Thoracic aorta (tissue), 2 donors: ENCODE data around the gene SERTAD3. TPM values are rescaled to one million over a fixed set of nuclear protein-coding genes. Genes with fewer than 3 reads are reported as not detected.

Source experiments
- ATAC-seq: fragments of 150-250 bp; one replicate; pipeline ENCODE4 v1.8.0; 2017; ENCODE audit warnings: low read depth; ENCODE audit not compliant: insufficient number of reproducible peaks, low FRiP score
- DNase-seq: peaks from one replicate; pipeline ENCODE4 v3.0.0-alpha.2; 2020; ENCODE audit warnings: low spot score
- H3K27ac ChIP-seq, 2 donors: fragments of 200-600 bp; sonication (generic); 1 replicate in 1 of 2; 2 replicates in 1 of 2; pipeline ENCODE4 v1.5.1; 2016; ENCODE audit warnings: mild to moderate bottlenecking in 2 of 2, moderate library complexity in 2 of 2
- H3K27me3 ChIP-seq: fragments of 200-600 bp; sonication (generic); replicated peaks from 2 replicates; pipeline ENCODE4 v1.6.0; 2016; ENCODE audit warnings: mild to moderate bottlenecking; ENCODE audit not compliant: insufficient read depth
- H3K36me3 ChIP-seq: fragments of 200-600 bp; sonication (generic); one replicate; pipeline ENCODE4 v1.5.1; 2016
- H3K4me1 ChIP-seq, 2 donors: fragments of 200-600 bp; sonication (generic); 1 replicate in 1 of 2; 2 replicates in 1 of 2; pipeline versions ENCODE4 v1.5.1 to v1.6.0; 2016; ENCODE audit warnings: low read depth in 2 of 2, mild to moderate bottlenecking in 1 of 2; ENCODE audit not compliant: control insufficient read depth in 1 of 2
- H3K4me3 ChIP-seq: fragments of 200-600 bp; sonication (generic); 2 replicates; pipeline ENCODE4 v1.5.1; 2016; ENCODE audit warnings: mild to moderate bottlenecking
- H3K9me3 ChIP-seq: fragments of 200-600 bp; sonication (generic); 2 replicates; pipeline ENCODE4 v1.5.1; 2016
- CTCF ChIP-seq: fragments of 200-600 bp; sonication (generic); IDR thresholded peaks from one replicate; pipeline ENCODE4 v1.5.1; 2019; ENCODE audit warnings: antibody characterized with exemption
- total RNA-seq, 2 donors: library from RNA; depleted of rRNA; stranded (reverse); fragments of >200 nt; gene quantifications; one replicate each; pipeline versions ENCODE4 v1.1.0 to v1.2.3, GENCODE V29; 2016

The SERTAD3 gene
- total RNA-seq, 2 donors from 2014 or later = 12.3 to 19.4 TPM

- H3K36me3 ChIP-seq = no peaks in the 10 kb centered on the region
- H3K27ac ChIP-seq = no peak overlapping the region
- no peaks in the 10 kb centered on the region for H3K9me3 ChIP-seq
- no peak overlapping the region for H3K4me3 ChIP-seq
- H3K27me3 ChIP-seq = no peaks in the 10 kb centered on the region
- ATAC-seq (no peak), DNase-seq (no peak)
- H3K4me1 ChIP-seq = no peaks in the 10 kb centered on the region
- no peak for TF ChIP-seq CTCF
Observed at GRCh38 chr19:40396886-40397567, 47.1 kb downstream of the SERTAD3 start.

- no peaks in the 10 kb centered on the region for H3K36me3 ChIP-seq
- H3K27me3 ChIP-seq = no peaks in the 10 kb centered on the region
- DNase-seq (no peak), ATAC-seq (no peak)
- H3K4me3 ChIP-seq = no peak overlapping the region
- no peaks in the 10 kb centered on the region for H3K9me3 ChIP-seq
- no peak overlapping the region for H3K27ac ChIP-seq
- TF ChIP-seq CTCF = no peak
- no peaks in the 10 kb centered on the region for H3K4me1 ChIP-seq
Observed at GRCh38 chr19:40395956-40396355, 48.2 kb downstream of the SERTAD3 start.

GRCh38 chr19:40394816-40395210, 49.3 kb downstream of the SERTAD3 start:
- ATAC-seq (no peak), DNase-seq (no peak)
- Histone ChIP-seq H3K9me3 (no peaks in the 10 kb centered on the region), H3K4me1 (no peaks in the 10 kb centered on the region), H3K27ac (no peak overlapping the region), H3K36me3 (no peaks in the 10 kb centered on the region), H3K4me3 (no peak overlapping the region), H3K27me3 (no peaks in the 10 kb centered on the region)
- no peak for TF ChIP-seq CTCF

GRCh38 chr19:40393894-40394815, 50.0 kb downstream of the SERTAD3 start:
- Histone ChIP-seq H3K9me3 (no peaks in the 10 kb centered on the region), H3K27ac (no peak overlapping the region), H3K27me3 (no peaks in the 10 kb centered on the region), H3K36me3 (no peaks in the 10 kb centered on the region), H3K4me1 (no peaks in the 10 kb centered on the region), H3K4me3 (no peak overlapping the region)
- TF ChIP-seq CTCF = no peak
- DNase-seq (no peak), ATAC-seq (no peak)

GRCh38 chr19:40392894-40393517, 51.1 kb downstream of the SERTAD3 start:
- TF ChIP-seq CTCF = no peak
- ATAC-seq = no peak
- H3K4me1 ChIP-seq = no peaks in the 10 kb centered on the region
- no peaks in the 10 kb centered on the region for H3K27me3 ChIP-seq
- H3K4me3 ChIP-seq = no peak overlapping the region
- H3K27ac ChIP-seq = no peak overlapping the region
- no peaks in the 10 kb centered on the region for H3K9me3 ChIP-seq
- no peaks in the 10 kb centered on the region for H3K36me3 ChIP-seq
- DNase-seq = no peak
